Measurements from ENCODE around the gene CKAP5.

CKAP5 gene

GRCh38 chr11:46845740-46846509 is at the start of gene CKAP5:
CKAP5 (minus strand) TSS chr11:46846280; CDS start chr11:46821231, 25,049 bp downstream.
- DNase-seq: peak; percentile 89

DNA sequence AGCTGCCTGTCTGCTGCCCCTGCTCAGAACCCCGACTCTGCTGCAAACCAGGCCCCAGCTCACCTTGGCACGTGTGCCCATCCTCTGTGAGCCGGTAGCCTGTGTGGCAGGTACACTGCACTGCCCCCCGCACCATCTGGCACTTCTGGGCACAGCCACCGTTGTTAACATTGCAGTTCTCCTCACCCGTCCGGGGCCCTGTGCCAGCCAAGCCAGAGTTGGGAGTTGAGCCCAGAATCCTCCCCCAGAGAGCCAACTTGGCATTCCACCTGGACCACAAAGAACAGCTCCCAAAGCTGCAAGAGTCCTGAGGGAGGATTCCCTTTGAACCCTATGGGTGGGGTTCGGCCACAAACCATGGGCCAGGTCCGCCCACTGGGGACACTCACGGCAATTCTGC is 49.7 kb upstream of the CKAP5 start:
- no peak for DNase-seq

DNA sequence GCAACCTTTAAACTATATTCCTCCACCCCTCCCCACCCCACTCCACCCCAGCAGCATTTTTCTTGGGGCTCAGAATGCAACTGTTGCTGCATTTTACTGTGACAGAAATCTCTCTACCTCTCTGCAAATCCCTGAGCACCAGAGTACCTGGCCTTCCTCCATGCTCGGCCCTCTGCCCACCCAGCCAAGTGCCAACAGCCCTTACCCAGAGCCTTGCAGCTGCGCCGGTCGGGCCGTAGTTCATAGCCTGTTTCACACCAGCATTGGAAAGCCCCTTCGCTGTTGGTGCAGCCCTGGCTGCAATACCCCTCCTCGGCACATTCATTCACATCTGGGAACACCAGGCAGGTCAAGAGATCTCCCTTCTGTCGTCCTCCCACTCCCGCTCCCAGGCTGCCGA is 48.9 kb upstream of the CKAP5 start:
- no peak for DNase-seq

GRCh38 chr11:46894506-46894905 is 48.4 kb upstream of the CKAP5 start:
- no peak for DNase-seq

GRCh38 chr11:46892838-46893237 is 46.8 kb upstream of the CKAP5 start:
- DNase-seq: no peak

DNA sequence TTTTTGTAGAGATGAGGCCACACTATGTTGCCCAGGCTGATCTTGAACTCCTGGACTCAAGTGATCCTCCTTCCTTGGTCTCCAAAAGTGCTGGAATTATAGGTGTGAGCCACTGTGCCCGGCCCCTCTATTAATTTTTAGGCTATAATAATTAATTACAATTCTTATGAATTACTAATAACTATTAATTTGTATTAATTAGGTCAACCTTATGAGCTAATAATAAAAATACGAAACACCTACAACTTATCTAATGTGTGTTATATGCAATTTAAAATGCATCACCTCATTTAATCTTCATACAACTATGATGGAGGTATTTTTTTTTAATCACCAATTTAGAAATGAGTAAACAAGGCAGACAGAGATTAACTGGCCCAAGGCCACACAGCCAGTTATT is 46.0 kb upstream of the CKAP5 start:
- DNase-seq: no peak

DNA sequence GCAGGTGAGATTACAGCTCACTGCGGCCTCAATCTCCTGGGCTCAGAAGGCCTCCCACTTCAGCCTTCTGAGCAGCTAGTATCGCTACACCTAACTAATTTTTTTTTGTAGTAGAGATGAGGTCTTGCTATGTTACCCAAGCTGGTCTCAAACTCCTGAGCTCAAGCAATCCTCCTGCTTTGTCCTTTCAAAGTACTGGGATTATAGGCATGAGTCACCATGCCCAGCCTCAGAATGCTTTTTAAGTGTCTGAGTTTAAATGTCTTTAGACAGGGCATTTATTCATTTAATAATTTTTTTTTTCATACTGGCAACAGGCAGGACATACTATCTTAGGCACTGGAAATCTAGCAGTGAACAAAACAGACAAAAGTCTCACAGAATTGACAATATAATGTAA is 44.6 kb upstream of the CKAP5 start:
- peak; percentile 12 for DNase-seq

GRCh38 chr11:46889689-46890475 is 43.8 kb upstream of the CKAP5 start:
- DNase-seq: peak; percentile 60

- no peak for DNase-seq
Measured at GRCh38 chr11:46889251-46889650, 43.2 kb upstream of the CKAP5 start.

DNA sequence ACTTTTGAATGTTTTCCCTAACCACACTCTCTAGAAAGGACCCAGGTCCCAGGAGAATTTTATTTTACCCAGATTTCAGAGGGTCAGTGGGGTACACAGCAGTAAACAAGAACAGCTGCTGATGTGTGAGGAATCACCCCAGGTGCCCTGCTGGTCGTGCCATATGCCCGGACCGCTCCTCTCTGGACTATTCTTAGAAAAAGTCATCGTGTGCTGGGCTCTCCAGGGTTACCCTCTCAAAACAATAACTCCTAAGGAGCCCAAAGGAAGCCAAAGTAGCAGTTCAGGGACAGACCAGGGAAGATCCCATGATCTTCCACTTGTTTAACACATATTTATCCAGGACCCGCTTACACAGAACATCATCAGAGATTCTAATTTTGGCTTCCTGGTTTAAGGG is 42.6 kb upstream of the CKAP5 start:
- DNase-seq: no peak

DNA sequence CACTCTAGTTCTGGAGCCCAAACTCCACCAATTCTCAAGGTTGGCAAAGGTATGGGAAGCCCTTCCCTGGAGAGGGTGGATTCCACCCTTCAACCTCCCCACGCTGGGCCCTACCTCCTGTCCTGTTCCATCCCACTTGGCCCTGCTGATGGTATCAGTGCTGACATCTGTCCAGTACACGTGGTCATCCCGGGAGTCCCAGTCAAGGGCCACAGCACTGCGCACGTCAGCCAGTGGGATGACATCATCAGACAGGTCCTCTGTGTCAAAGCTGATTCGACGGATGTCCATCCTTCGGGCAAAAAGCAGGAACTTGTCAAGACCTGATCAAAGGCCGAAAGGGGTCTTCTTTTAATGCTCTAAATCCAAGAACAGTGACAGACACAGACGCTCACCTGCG is 40.1 kb upstream of the CKAP5 start:
- DNase-seq: no peak

DNA sequence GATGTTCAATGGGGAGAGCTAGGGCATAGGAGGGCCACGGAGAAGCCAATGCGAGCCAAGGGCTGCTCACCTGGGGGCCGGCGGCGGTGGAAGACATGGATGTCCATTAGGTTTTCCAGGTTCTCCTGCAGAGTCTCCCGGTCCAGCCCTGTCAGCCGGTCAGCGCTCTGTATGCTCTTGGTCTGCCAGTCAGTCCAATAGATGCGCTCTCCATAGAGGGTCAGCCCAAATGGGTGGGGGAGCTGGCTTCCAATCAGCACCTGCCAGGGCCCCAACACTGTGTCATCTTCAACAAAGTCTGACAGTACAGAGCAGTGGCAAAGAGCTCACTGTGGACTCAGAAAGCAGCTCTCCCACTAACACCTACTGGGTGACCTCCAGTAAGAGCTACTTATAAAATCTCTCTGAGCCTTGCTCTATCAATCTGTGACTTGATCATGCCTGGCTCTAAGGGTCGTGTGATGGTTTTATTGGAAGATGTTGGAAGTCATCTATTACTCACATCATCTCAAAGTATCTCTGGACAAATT is 33.0 kb upstream of the CKAP5 start:
- no peak for DNase-seq

DNA sequence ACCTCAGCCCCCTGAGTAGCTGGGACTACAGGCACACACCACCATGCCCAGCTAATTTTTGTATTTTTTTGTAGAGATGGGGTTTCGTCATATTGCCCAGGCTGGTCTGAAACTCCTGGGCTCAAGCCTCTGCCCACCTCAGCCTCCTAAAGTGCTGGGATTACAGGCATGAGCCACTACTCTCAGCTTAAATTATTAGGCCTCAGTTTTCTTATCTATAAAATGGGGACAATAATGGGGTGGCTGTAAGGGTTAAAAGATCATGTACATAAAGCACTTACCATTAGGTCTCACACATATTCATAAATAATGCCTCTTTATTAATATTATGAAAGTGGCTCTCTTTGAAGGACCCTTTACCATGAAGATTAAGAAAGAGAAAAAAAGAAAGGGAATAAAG is 31.5 kb upstream of the CKAP5 start:
- DNase-seq: no peak

DNA sequence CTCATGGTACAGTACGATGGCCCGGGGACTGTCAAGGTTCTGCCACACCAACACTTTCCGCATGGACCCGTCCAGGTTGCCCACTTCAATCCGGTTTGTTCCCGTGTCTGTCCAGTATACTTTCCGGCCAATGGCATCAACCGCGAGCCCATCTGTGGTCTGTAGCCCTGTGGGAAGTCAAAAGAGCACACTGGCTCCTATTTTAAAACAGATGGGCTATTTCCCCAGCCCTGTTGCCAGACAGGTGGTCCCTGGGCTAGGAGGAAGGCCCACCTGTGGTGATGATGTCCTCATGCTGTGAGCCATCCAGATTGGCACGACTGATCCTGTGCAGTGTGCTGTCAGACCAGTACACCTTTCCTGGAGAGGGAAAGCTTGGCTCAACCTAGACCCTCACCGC is 30.4 kb upstream of the CKAP5 start:
- no peak for DNase-seq

- no peak for DNase-seq
Measured at GRCh38 chr11:46874586-46874985, 28.5 kb upstream of the CKAP5 start.

- no peak for DNase-seq
Measured at GRCh38 chr11:46868912-46869311, 22.8 kb upstream of the CKAP5 start.

GRCh38 chr11:46865340-46865739 is 19.3 kb upstream of the CKAP5 start:
- peak; percentile 37 for DNase-seq

- no peak for DNase-seq
Measured at GRCh38 chr11:46860218-46860617, 14.1 kb upstream of the CKAP5 start.

- DNase-seq: no peak
Measured at GRCh38 chr11:46858920-46859546, 13.0 kb upstream of the CKAP5 start.

GRCh38 chr11:46857666-46858065 is 11.6 kb upstream of the CKAP5 start:
- DNase-seq: no peak

DNA sequence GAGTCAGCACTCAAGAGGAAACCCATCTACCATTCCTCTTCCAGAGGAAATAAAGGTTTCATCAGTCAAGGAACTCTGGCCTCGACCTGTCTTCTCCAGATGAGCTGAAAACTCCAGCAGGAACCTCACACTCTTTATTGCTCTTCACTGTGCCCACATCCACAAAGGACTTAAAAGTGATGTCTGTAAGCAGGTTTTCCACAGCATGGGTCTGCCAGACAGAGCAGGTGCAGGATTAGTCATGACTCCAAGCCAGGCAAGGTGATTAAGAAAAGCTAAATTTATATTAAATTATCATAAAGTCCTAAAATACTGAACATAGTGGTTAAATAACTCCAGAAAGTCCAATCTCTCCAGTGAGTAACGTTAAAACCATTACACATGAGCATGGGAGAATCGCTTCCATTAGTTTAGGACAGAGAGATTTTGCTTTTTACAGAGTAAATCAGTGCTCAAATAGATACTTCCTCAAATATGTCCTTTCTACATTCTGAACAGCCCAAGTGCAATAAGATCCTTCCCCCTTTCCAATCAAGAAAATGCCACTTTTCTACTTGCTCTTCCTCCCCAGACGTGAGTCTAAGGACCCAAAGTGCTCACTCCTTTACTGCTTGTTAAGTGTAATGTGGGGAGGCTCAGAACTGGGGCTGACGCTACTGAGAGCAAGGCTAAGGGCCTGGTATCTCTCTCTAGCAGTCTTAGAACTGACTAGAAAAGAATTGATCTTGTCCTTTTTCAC is 10.7 kb upstream of the CKAP5 start:
- no peak for DNase-seq

DNA sequence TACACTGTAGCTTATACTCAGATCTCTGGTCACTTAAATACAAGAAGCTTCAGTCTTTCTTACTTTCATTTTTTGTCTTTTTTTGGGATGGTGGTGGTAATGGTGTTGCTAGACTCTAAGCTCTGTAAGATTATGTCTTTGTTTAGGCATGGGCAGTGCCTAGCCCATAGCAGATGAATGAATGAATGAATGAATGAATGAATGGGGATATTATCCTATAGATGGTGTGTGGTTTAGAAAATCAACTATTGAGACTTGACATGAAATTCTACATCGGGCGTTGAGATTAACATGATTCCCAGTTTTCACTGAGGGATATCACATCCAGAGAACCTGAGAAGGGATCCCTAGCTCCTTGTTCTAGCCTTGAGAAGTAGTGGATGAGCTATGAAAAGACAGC is 9.8 kb upstream of the CKAP5 start:
- no peak for DNase-seq

DNA sequence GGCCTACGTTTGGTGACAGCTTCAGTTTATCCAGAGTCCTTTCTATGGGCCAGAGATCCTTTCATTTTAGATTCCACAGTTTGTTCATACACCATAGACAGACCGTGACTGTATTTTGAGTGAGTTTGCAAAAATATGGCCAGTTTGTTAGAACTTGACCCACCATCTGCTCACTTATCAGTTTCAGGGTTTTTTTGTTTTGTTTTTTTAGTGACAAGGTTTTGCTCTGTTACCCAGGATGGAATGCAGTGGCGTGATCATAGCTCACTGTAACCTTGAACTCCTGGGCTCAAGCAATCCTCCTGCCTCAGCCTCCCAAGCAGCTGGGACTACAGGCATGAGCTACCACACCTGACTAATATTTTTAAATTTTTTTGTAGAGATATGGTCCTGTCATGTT is 9.1 kb upstream of the CKAP5 start:
- DNase-seq: no peak
